VCaP (cell line): ENCODE measurements around the gene TMEM170B.
A peak's percentile ranks its signal among the peaks of the same experiment; 100 is the strongest.

ENCODE experiments used
- H3K27ac ChIP-seq: fragments of 450-650 bp; 2 replicates; pipeline ENCODE4 v1.5.1; 2017
- TF ChIP-seq, protein P1 (sequence below): fragments of 450-650 bp; conservative IDR thresholded peaks from 2 replicates; pipeline ENCODE4 v1.5.1; 2017; ENCODE audit warnings: mild to moderate bottlenecking, moderate library complexity

TMEM170B gene

GRCh38 chr6:11575408-11576033, 38.0 kb downstream of the TMEM170B start:
- H3K27ac ChIP-seq: no peak overlapping the region
- TF ChIP-seq, protein P1, sequence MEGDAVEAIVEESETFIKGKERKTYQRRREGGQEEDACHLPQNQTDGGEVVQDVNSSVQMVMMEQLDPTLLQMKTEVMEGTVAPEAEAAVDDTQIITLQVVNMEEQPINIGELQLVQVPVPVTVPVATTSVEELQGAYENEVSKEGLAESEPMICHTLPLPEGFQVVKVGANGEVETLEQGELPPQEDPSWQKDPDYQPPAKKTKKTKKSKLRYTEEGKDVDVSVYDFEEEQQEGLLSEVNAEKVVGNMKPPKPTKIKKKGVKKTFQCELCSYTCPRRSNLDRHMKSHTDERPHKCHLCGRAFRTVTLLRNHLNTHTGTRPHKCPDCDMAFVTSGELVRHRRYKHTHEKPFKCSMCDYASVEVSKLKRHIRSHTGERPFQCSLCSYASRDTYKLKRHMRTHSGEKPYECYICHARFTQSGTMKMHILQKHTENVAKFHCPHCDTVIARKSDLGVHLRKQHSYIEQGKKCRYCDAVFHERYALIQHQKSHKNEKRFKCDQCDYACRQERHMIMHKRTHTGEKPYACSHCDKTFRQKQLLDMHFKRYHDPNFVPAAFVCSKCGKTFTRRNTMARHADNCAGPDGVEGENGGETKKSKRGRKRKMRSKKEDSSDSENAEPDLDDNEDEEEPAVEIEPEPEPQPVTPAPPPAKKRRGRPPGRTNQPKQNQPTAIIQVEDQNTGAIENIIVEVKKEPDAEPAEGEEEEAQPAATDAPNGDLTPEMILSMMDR: peak; percentile 71

DNA sequence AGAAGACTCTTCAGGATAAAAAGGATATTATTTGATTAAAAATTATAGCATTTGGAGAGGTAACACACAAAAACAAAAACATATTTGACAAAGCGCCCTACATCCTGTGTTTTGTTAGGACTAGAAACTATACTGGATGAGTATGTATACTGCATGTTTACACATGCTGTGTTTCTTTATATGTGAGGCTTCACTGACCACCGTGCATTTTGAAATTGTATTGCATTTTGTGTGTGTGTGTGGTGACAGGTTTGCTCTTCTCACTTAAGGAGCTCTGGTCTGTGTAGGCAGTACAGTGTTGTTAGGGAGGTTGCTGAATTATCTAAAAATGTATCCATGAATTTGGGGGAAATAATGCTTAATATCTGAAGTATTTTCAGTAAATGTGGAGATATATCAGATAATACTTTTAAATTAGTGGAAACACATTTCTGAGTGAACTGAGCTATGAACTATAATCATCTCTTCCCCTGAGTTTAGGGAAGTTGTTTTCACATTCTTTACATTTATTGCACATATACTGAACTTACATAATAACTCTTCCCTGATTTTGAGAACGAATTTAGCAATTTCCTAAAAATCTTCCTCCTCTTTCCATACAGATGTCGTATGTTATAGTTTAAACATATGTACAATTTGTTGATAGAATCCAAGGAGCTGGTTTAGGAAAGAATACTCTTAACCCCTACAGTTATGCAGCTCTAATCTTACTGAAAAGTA, 43.3 kb downstream of the TMEM170B start:
- H3K27ac ChIP-seq: no peak overlapping the region
- TF ChIP-seq, protein P1: no peak

GRCh38 chr6:11584244-11584643, 46.7 kb downstream of the TMEM170B start:
- no peak overlapping the region for H3K27ac ChIP-seq
- TF ChIP-seq, protein P1: no peak

- H3K27ac ChIP-seq: no peak overlapping the region
- TF ChIP-seq, protein P1: peak; percentile 41
These were observed 48.0 kb downstream of the TMEM170B start for GRCh38 chr6:11585426-11586016.

GRCh38 chr6:11586117-11586516, 48.6 kb downstream of the TMEM170B start:
- no peak overlapping the region for H3K27ac ChIP-seq
- TF ChIP-seq, protein P1: no peak

DNA sequence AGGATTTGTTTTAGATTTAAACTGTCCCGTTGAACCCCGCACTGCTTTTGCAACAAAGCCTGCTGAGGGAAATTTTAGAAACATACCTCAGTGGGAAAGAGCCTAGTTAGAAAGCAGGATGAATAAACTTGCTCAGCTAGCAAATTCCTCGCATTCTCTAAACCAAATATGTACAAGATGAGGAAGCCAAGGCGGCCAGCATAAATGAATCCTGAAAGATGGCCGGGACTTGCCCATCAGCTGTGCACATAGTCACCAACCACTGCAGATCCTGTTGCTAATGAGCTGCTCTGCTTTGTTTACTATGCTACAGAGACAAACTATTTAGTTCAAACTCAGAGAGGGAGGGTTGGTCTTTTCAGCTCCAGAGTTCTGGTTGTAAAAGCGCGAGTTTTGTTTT, 49.0 kb downstream of the TMEM170B start:
- H3K27ac ChIP-seq: no peak overlapping the region
- TF ChIP-seq, protein P1: no peak

DNA sequence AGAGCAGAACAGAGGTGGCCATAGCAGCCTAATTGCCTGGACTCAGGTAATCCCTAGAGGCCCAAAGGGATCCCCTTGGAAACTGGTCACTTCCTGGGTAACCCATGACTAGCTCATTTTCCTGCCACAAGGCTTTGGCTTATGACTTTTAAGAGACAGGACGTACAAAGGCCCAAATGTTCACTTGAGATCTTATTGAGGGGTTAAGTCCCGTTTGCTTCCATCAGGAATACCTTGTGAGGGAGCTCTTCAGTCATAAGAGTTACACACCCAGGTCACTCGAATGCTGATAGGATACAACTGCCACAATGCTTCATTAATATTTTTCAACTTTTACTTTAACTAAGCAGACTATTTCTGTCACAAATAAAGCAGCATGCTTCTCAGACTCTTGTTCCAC, 51.7 kb downstream of the TMEM170B start:
- no peak overlapping the region for H3K27ac ChIP-seq
- TF ChIP-seq, protein P1: no peak
